B cell (primary cell): ENCODE data around the gene WDHD1. TPM values are rescaled to one million over a fixed set of nuclear protein-coding genes. Genes with fewer than 3 reads are reported as not detected.

ENCODE experiments used
- ATAC-seq: fragments of 200-7000 bp; cut with Tn5 transposase; one replicate; pipeline ENCODE4 v1.10.0; 2021; ENCODE audit warnings: low read depth, mild to moderate bottlenecking, moderate number of reproducible peaks, moderate library complexity
- CTCF ChIA-PET: fragments of 350-600 bp; sonication (Branson Sonifier 250); formaldehyde crosslinking; loops from one replicate; lab custom pipeline; 2021; ENCODE audit warnings: antibody characterized with exemption, inconsistent platforms; lab: Charles Lee
- POLR2A ChIA-PET: fragments of 350-600 bp; sonication (Branson Sonifier 250); formaldehyde crosslinking; loops from one replicate; lab custom pipeline; 2021; ENCODE audit warnings: antibody characterized with exemption; lab: Charles Lee
- DNase-seq: peaks from one replicate; pipeline ENCODE4 v3.0.0; 2013
- H2AFZ ChIP-seq: 2 replicates; pipeline ENCODE4 v1.6.1; 2012; ENCODE audit warnings: mild to moderate bottlenecking, low read depth, low read length; ENCODE audit not compliant: insufficient read depth, poor library complexity, severe bottlenecking
- H3K27ac ChIP-seq, 2 donors: 1 replicate in 1 of 2; 2 replicates in 1 of 2; pipeline ENCODE4 v1.5.1; 2012 to 2013; ENCODE audit warnings: low read length in 2 of 2, mild to moderate bottlenecking in 2 of 2, moderate library complexity in 1 of 2
- H3K27me3 ChIP-seq, 4 experiments: fragments of 200-600 bp in 1 of 4; sonication (generic) in 1 of 4; replicated peaks in 1 of 4; 1 replicate in 2 of 4; 2 replicates in 2 of 4; pipeline versions ENCODE4 v1.6.1 to v1.7.0; 2013 to 2016; ENCODE audit warnings: low read length in 3 of 4, mild to moderate bottlenecking in 2 of 4, mixed read lengths in 1 of 4, moderate library complexity in 1 of 4; ENCODE audit not compliant: insufficient read depth in 4 of 4, control insufficient read depth in 3 of 4; ENCODE audit errors: control extremely low read depth in 1 of 4
- H3K36me3 ChIP-seq, 2 experiments: replicated peaks in 1 of 2; 1 replicate in 1 of 2; 2 replicates in 1 of 2; pipeline versions ENCODE4 v1.6.1 to v1.7.1; 2013; ENCODE audit warnings: low read length in 1 of 2; ENCODE audit not compliant: insufficient read depth in 2 of 2, control insufficient read depth in 1 of 2; ENCODE audit errors: control extremely low read depth in 1 of 2, extremely low read depth in 1 of 2
- H3K4me1 ChIP-seq, 2 donors: fragments of 200-600 bp in 1 of 2; sonication (generic) in 1 of 2; 1 replicate in 1 of 2; 2 replicates in 1 of 2; pipeline versions ENCODE4 v1.5.1 to v1.6.1; 2013 to 2017; ENCODE audit warnings: low read length in 2 of 2; ENCODE audit not compliant: control insufficient read depth in 2 of 2, insufficient read depth in 2 of 2
- H3K4me2 ChIP-seq: replicated peaks from 2 replicates; pipeline ENCODE3; 2012; ENCODE audit warnings: mild to moderate bottlenecking, low read depth, low read length; ENCODE audit not compliant: poor library complexity, severe bottlenecking
- H3K4me3 ChIP-seq, 5 experiments: fragments of 200-600 bp in 1 of 5; sonication (generic) in 1 of 5; 1 replicate in 3 of 5; 2 replicates in 2 of 5; pipeline versions ENCODE4 v1.5.1 to v1.7.0; 2011 to 2016; ENCODE audit warnings: low read length in 4 of 5, mild to moderate bottlenecking in 4 of 5, low read depth in 2 of 5, control low read depth in 1 of 5, moderate library complexity in 1 of 5; ENCODE audit not compliant: insufficient read depth in 1 of 5; ENCODE audit errors: control extremely low read depth in 1 of 5, extremely low read depth in 1 of 5
- H3K79me2 ChIP-seq: fragments of 200-600 bp; sonication (generic); one replicate; pipeline ENCODE4 v1.6.0; 2016; ENCODE audit warnings: low read length; ENCODE audit not compliant: control insufficient read depth, insufficient read depth
- H3K9ac ChIP-seq: fragments of 200-600 bp; sonication (generic); 2 replicates; pipeline ENCODE4 v1.6.1; 2017; ENCODE audit warnings: mild to moderate bottlenecking, low read length, moderate library complexity
- H3K9me3 ChIP-seq, 3 donors: one replicate each; pipeline versions ENCODE4 v1.6.1 to v1.7.1; 2013; ENCODE audit warnings: low read length in 2 of 3; ENCODE audit not compliant: control insufficient read depth in 2 of 3, insufficient read depth in 1 of 3; ENCODE audit errors: control extremely low read depth in 1 of 3
- H4K20me1 ChIP-seq: 2 replicates; pipeline ENCODE4 v1.6.0; 2012; ENCODE audit warnings: mild to moderate bottlenecking, low read length; ENCODE audit not compliant: insufficient read depth, control insufficient read depth, poor library complexity, severe bottlenecking
- H3K27ac Mint-ChIP-seq: one replicate; pipeline ENCODE4 v1.8.0; 2021; ENCODE audit warnings: mixed read lengths
- H3K27me3 Mint-ChIP-seq: one replicate; pipeline ENCODE4 v1.8.0; 2021; ENCODE audit warnings: mixed read lengths
- H3K4me1 Mint-ChIP-seq: one replicate; pipeline ENCODE4 v1.8.0; 2021; ENCODE audit warnings: mixed read lengths
- H3K4me3 Mint-ChIP-seq: one replicate; pipeline ENCODE4 v1.8.0; 2021; ENCODE audit warnings: mixed read lengths
- H3K9me3 Mint-ChIP-seq: one replicate; pipeline ENCODE4 v1.8.0; 2022; ENCODE audit warnings: mixed read lengths; ENCODE audit not compliant: insufficient read depth
- EZH2 ChIP-seq: IDR thresholded peaks from 2 replicates; pipeline ENCODE4 v1.6.1; 2012; ENCODE audit warnings: borderline replicate concordance, low read depth, mild to moderate bottlenecking, moderate library complexity, low read length; ENCODE audit not compliant: insufficient read depth, poor library complexity, severe bottlenecking
- WGBS: methylation state at CpG from one replicate; pipeline ENCODE4 v1.1.5; 2013; ENCODE audit warnings: missing lambda C conversion rate; ENCODE audit not compliant: insufficient coverage; 5-methylcytosine and 5-hydroxymethylcytosine counted together
- intact Hi-C: fragments of 100-400 bp; cut with micrococcal nuclease; formaldehyde crosslinking; loops from one replicate; pipeline ENCODE4 v1.10.0; 2022
- polyA plus RNA-seq: library from polyadenylated mRNA; depleted of rRNA; stranded (reverse); fragments of >200 nt; gene quantifications from 2 replicates; pipeline ENCODE4 v1.2.3, GENCODE V29; 2012
- total RNA-seq, 2 donors: library from RNA; stranded (reverse); fragments of 120-200 nt in 1 of 2; gene quantifications; 1 replicate in 1 of 2; 2 replicates in 1 of 2; pipeline versions ENCODE4 v1.2.3 to v1.2.4, GENCODE V29; 2013 to 2022
- TF ChIP-seq, protein P1 (sequence below): fragments of 200-600 bp; IDR thresholded peaks from one replicate; pipeline ENCODE4 v1.8.0; 2022; ENCODE audit warnings: antibody characterized with exemption, mild to moderate bottlenecking

WDHD1 gene
- total and polyA plus RNA-seq, 2 donors (not counting 1 experiment from before 2014, with no cell fraction given) = 0.61 to 6.5 TPM

DNA sequence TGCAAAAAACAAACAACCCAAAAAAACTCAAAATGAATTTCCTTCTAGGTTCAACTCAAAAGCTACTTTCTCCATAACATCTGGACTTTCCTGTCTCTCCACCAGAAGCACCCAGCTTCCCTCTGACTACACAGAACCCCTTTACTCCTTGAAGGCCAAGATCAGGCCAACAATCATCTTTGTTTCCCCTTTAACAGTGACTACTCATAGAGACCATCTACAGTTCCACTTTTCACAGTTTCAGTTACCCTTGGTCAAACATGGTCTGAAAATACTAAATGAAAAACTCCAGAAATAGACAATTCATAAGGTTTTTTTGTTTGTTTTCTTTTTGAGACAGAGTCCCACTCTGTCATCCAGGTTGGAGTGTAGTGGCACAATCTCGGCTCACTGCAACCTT is 136.1 kb downstream of the WDHD1 start:
- H3K4me3 Mint-ChIP-seq = no peak overlapping the region
- ChIA-PET POLR2A (no interaction called here), CTCF (interaction anchor here (1.5 to 5.4 kb wide), 2 partner anchors 10 kb away, joined by 8 to 40 read pairs; partner anchors contain the start of gene GCH1)
- ATAC-seq = peak; percentile 43
- peaks cover 11 to 16% of the 10 kb centered on the region in 2 donors for H3K4me1 ChIP-seq
- H3K9ac ChIP-seq = no peak overlapping the region
- no peaks in the 10 kb centered on the region for H3K27me3 Mint-ChIP-seq
- peak; percentile 21 for DNase-seq
- WGBS = 89% methylated on average over 1 of the region's 1 CpG
- peaks cover 6% of the 10 kb centered on the region for H4K20me1 ChIP-seq
- no peak overlapping the region for H2AFZ ChIP-seq
- no peaks in the 10 kb centered on the region for H3K36me3 ChIP-seq
- no peak overlapping the region for H3K4me2 ChIP-seq
- H3K27ac Mint-ChIP-seq = peak overlapping the region; percentile 68
- H3K9me3 Mint-ChIP-seq = no peaks in the 10 kb centered on the region
- peaks cover 50% of the 10 kb centered on the region for H3K79me2 ChIP-seq
- intact Hi-C loops = loop anchor here (10.0 kb wide), 1 partner anchor 86 kb away; no protein-coding TSS in a partner anchor
- peak overlapping the region in 1 of 2 donors; percentile 24 for H3K27ac ChIP-seq
- TF ChIP-seq EZH2 = no peak
- TF ChIP-seq, protein P1, sequence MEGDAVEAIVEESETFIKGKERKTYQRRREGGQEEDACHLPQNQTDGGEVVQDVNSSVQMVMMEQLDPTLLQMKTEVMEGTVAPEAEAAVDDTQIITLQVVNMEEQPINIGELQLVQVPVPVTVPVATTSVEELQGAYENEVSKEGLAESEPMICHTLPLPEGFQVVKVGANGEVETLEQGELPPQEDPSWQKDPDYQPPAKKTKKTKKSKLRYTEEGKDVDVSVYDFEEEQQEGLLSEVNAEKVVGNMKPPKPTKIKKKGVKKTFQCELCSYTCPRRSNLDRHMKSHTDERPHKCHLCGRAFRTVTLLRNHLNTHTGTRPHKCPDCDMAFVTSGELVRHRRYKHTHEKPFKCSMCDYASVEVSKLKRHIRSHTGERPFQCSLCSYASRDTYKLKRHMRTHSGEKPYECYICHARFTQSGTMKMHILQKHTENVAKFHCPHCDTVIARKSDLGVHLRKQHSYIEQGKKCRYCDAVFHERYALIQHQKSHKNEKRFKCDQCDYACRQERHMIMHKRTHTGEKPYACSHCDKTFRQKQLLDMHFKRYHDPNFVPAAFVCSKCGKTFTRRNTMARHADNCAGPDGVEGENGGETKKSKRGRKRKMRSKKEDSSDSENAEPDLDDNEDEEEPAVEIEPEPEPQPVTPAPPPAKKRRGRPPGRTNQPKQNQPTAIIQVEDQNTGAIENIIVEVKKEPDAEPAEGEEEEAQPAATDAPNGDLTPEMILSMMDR = no peak
- no peaks in the 10 kb centered on the region for H3K9me3 ChIP-seq
- no peaks in the 10 kb centered on the region for H3K27me3 ChIP-seq
- no peak overlapping the region for H3K4me3 ChIP-seq
- peaks cover 39% of the 10 kb centered on the region for H3K4me1 Mint-ChIP-seq

DNA sequence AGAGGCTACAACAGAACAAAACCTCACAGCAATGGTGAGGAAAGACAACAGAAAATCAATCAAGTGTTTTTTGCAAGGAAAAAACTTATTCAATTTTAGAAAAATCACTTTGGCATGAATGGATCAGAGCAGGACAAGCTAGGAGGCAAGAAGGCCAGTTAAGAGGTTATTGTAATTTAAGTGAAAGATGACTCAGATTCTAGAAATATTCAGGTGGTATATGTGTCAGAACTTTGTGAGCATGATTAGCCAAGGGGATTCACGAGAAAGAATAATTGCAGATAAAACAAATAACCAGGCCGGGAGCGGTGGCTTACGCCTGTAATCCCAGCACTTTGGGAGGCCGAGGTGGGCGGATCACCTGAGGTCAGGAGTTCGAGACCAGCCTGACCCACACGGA is 137.0 kb downstream of the WDHD1 start:
- Histone ChIP-seq H3K9ac (no peak overlapping the region), H3K27me3 (no peaks in the 10 kb centered on the region), H3K4me1 (peaks cover 11 to 16% of the 10 kb centered on the region in 2 donors), H4K20me1 (no peaks in the 10 kb centered on the region), H3K4me2 (no peak overlapping the region), H3K9me3 (no peaks in the 10 kb centered on the region), H2AFZ (no peak overlapping the region), H3K36me3 (no peaks in the 10 kb centered on the region), H3K79me2 (peaks cover 49% of the 10 kb centered on the region), H3K27ac (no peak overlapping the region), H3K4me3 (no peak overlapping the region)
- CTCF ChIA-PET = interaction anchor here (1.5 to 5.4 kb wide), 2 partner anchors 9 to 11 kb away, joined by 8 to 40 read pairs; partner anchors contain the start of gene GCH1
- POLR2A ChIA-PET = interaction anchor here (0.6 kb wide), 1 partner anchor 10 kb away, joined by 3 read pairs; no protein-coding TSS in a partner anchor
- H3K27ac Mint-ChIP-seq = peak overlapping the region; percentile 3
- no peaks in the 10 kb centered on the region for H3K27me3 Mint-ChIP-seq
- intact Hi-C loops = loop anchor here (10.0 kb wide), 2 partner anchors 85 to 115 kb away; no protein-coding TSS in a partner anchor
- no peaks in the 10 kb centered on the region for H3K9me3 Mint-ChIP-seq
- no peak for DNase-seq
- no peak for ATAC-seq
- WGBS = 89% methylated on average over 6 of the region's 8 CpGs
- no peak for TF ChIP-seq EZH2
- TF ChIP-seq, protein P1 = no peak
- peaks cover 44% of the 10 kb centered on the region for H3K4me1 Mint-ChIP-seq
- H3K4me3 Mint-ChIP-seq = no peak overlapping the region
